GM18951 (cell line): ENCODE measurements around the gene NECAB3.

Source experiments
- POLR2A ChIP-seq: IDR thresholded peaks from 4 replicates; pipeline ENCODE4 v1.6.1; 2011; ENCODE audit warnings: mild to moderate bottlenecking; ENCODE audit not compliant: insufficient read length, insufficient read depth; ENCODE audit errors: extremely low read depth
- in situ Hi-C: fragments of 300-500 bp; cut with MboI; formaldehyde crosslinking; loops from one replicate; pipeline ENCODE4 v1.12.0; 2022; ENCODE audit warnings: low sequenced_read_pairs, mixed read lengths, inconsistent platforms; ENCODE audit not compliant: unreplicated experiment

Gene NECAB3

DNA sequence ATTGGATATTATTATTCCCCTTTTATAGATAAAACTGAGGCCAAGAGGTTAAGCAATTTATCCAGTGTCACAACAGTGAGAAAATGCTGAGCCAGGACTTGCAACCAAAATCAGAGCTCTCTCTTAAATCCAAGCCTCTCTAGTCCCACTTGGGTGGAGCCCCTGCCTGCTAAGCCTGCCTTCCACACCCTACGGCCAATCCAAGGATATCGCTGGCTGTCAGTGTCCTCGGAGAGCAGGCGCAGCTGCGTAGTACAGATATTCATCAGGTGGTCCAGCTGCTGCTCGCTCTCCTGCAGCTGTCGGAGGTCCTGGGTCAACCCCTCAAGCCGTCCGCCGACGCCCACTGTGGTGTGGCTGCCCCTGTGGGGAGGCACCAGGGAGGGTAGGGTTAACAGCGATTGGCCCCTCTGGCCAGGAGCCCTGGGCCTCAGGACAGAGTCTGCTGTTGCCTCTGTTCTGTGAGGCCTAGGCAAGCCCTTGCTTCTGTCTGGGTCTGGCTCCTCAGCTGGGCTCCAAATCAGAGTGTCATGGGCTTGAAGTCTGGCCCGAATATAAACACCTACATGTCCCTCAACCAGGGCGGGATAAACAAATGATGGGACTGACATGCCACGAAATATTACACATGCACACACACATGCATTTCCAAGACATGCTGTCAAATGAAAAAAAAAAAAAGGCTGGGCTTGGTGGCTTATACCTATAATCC is 3.9 kb upstream of the NECAB3 start:
- in situ Hi-C loops: no loop called here
- no peak for TF ChIP-seq POLR2A

DNA sequence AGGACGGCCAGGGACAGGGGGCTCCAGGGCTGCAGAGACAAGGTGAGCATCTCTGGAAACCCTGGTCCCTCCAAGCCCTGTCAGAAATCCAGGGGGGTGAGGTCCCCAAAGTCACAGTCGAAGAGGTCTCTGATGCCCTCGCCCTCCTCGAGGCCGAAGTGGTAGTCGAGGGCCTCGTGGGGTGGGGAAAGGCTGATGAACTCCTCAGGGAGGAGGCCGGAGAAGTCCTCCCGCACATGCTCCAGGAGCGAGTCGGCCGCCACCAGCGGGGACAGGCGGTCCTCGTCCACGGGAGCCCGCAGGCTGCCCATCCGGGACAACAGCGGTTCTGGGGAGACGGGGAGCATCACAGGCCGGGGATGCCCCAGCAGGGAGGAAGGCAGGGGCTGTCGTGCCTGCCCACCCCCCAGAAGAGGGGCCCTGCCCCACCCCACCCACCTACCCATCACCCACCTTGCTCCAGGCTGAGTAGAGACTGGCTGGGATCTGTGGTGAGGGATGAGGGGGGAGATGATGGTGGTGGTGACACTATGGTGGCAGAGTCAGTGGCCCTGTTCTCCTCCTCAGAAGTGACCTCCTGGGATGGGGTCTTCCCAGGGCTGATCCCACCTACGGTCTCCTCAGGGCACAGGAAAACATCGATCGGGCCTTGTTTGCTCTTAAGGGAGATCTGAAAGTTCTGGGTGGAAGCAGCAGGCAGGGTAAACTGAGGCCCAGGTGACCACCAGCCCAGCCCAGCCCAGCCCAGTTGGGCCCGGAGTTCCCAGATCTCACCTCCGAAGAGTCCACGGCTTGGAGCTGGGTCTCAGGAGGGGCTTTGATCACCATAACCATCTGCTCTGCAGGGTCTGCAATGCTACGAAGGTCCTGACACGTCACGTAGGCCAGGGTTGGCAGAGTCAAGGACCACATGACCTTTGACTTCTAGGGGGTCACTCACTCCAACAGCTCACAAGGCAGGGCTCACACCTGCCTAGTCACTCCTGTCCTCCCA is 2.7 kb upstream of the NECAB3 start:
- in situ Hi-C loops: no loop called here
- TF ChIP-seq POLR2A: no peak

DNA sequence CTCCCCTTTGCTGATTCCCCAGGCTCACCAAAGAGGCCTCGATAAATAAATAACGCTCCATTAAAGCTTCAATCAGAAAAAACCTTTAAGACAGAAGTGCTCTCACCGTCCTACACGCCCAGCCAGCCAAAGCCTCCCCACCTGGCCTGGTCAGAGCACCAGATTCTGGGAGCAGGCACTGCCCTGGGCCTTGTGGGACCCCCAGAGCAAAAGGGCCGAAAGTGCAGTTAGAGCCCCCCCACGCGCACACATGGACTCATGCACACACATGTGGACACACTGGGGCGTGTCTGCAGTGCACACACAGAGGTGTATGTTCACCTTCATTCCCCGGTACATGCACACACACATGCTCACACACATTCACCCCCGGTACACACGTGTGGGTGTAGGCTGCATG is 1.9 kb upstream of the NECAB3 start:
- TF ChIP-seq POLR2A: no peak
- in situ Hi-C loops: no loop called here

DNA sequence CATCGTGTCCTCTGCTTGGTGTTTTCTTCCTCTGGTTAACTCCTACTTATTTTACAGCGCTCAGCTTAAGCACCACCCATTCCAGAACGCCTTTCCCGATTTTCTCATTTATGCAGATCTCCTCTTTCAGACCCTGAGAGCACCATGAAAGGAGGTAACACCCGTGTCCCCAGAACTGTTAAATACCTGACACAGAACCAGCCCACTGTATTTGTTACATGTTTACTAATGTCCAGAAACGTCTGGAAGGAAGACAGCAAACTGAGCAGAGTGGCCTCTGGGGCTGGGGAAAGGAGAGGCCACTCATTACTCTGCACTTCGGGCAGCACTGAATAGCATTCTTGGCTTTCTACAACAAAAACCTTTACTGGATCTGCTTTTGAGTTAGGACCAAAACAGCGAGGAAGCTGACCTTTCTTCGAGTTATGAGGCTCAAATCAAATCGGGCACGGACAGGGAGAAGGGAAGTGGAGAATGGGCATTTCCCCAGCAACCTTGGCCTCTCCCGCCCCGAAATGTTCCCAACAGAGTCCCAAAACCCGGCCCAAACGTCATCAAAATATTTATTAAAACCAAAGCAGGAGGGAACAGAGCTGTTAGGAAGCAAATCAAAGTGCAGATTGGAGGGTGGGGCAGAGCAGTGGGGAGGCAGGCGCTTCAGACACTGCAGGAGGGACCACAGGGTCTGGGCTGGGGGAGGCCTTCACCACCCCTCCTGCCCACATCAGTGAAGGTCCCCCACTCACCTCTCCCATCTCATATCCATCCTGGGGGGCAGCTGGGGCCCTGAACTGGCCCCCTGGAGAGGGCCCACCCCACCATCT is 1.1 kb upstream of the NECAB3 start:
- in situ Hi-C loops: no loop called here
- no peak for TF ChIP-seq POLR2A

DNA sequence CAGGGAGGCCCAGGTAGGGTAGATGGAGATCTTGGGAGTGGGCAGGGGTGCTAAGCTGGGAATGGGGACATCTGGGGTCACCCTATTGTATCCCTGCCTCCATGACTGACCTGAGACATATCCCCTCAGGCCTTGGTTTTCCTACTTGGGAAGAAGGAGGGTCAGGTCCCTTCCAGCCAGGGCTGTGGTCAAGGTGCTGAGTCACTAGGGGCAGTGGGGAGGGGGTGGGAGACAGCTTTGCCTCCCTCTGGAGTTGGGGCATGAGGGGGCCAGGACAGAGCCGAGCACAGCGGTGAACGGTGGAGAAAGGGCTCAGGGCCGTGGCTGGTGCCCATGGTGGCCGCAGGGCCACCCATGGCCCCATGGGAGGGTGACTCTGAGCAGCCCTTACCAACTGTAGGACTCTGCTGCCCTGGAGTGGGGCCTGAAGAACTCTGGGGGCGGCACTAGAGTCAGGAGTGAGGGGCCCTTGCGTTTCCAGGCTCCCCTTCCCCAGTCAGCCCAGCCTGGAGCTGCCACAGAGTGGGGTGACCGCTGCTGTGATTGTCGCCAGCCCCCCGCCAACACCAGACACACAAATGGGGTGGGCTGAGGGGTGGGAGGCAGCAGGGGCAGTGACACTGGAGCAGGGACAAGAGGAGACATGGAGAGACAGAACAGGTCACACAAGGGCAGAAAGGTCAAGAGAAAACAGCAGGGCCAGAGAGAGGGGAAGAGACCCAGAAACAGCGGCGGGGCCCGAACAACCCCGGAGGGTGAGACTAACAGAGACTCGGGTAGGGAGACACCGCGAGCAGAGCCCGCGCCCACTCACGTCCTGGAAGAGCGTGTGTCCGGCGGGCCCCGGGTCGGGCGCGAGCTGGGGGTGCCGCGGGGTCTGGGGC is 576 bp downstream of the NECAB3 start:
- TF ChIP-seq POLR2A: no peak
- in situ Hi-C loops: no loop called here

DNA sequence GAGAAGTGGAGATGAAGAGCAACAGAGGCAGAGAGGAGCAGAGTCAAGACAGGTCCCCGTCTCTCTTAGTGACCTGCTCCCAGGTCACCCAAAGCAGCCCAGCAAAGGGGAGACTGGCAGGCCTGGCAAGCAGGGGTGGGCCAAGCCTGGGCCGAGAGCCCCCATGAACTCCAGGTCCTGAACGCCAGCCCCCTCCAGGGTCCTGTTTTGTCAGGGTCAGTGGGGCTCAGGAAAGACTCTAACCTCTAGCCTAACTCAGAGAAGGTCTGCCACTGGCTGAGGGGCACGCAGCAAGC is 1.2 kb downstream of the NECAB3 start:
- in situ Hi-C loops: no loop called here

DNA sequence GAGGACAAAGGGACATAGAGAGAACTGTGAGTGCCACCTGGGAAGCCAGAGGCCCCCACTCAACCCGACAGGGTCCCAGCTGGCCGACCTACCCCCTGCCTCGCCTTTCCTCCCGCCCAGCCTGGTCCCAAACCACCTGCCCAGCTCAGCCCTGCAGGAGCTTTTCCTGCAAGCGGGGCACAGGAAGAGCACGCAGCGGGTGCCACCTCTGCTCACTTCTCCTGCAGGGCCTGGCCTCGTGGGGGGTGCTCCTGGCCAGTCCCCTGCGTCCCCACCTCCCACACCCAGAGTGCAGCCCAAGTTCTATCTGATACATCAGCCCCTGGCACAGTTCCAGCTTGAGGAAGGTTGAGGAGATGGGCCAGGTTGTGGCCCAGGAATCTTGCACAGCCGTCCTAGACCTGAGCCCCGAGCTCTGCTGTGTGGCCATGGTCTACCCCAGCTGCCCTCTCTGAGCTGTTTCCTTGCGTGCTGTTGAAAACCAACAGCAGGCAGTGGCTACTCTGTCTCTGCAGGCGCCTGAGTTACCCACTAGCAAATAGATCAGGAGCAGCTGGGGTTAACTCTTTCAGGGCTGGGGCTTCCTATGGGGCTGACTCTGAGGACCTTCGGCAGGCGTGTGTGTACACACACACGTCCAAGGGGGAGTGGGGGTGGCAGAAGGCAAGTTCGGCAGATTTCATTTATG is 1.7 kb downstream of the NECAB3 start:
- TF ChIP-seq POLR2A: no peak
- in situ Hi-C loops: no loop called here

More for the DNA sequence above, 1.2 kb downstream of the NECAB3 start:
- TF ChIP-seq POLR2A: no peak

DNA sequence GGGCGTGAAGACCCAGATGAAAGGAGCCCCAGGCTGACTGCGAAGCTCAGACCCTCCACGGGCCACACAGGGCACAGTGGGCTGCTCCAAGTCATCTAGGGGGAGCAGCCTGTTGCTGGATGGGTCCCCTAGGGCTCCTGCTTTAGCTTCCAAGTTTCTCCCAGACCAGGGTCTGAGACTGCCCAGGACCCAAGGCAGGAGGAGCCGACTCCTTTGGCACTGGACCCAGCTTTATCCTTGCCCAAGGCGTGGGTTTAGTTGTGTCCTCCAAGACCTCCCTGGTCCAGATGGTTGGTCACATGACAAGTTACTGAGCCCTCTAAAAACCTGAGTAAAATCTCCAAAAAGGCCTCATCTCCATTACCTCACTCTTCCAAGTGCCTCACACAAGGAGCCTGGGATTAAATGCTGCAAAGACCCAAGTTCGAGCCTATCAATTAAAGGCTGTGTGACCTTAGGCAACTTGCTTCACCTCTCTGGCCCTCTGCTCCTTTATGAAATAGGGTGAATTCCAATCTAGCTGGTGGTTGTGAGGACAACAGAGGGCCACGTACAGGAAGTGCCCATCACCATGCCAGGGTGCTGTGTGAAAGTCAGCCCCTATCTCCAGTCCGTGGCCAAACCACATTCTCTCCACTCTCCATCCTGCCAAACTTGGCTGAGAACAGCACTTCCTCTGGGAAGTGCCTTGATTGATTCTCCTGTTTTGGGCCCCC is 2.5 kb downstream of the NECAB3 start:
- in situ Hi-C loops: no loop called here
- no peak for TF ChIP-seq POLR2A

DNA sequence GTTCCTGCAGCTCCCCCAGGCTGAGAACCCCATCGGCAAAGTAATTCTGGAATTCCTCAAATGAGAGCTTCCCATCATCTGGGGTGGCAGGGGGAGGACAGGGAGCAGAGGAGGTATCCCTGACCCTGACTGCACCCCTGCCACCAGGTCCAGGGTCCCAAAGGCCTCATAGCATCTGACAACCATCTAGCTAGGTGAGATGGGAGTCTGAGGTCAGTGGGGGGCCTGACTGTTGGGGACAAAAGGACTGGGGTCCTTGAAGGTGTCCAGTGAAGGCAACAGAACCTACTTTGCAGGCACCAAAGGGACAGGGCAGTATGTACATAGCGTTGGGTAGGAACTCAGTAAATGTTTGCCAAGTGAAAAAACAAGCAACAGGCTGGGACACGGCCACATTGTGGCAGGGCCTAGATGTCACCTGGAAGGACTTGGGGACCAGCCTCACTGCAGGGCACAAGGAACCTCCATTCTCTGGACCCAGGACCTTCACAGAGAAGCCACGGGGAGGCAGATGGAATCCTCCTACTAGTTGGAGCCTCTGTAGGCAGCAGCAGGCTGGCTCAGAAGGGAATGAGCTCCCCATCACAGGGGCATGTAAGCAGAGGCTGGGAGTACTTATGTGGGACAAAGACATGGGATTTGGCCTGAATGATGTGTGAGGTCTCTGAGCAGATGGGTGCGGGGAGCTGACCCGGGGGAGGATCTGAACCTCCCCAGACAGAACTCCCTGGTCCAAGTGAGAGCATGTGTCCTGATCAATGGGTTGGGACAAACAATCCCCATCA is 3.3 kb downstream of the NECAB3 start:
- in situ Hi-C loops: no loop called here
- no peak for TF ChIP-seq POLR2A

DNA sequence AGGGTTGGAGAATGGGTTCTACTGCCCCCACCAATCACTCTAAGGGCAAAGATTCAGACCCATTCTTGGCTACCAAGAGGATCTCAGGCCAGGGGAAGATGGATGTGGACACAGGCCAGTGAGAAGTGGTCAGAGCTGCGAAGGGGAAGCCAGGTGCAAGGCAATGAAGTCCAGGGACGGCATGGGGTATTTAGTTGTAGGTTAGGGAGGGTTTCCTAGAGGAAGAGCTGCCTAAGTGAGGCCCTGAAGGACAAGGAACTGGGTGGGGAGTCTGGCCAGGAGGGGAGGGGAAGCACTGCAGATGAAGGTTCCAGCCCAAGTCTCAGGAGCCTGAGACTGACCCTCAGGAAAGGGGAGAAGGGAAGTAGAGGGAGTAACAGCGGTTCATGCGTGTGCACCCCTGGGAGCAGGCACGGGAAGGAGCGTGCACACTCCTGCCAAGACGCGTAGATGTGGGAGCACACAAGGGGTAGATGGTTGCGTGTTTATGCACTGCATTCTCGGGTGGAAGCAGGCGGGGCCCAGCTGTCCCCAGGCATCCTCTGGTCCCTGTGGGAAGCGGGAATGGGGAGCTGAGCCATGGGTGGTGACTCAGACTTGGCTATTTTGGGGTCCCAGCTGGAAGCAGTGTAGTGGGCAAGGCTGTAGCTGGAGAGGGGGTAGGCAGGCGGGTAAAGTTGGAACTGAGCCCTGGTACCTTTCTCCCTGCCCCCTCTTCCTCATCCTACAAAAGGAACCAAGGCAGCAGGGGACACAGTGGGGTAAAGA is 4.2 kb downstream of the NECAB3 start:
- TF ChIP-seq POLR2A: no peak
- in situ Hi-C loops: loop anchor here (10.0 kb wide), 1 partner anchor 215 kb away; no protein-coding TSS in a partner anchor
